ENCODE data around the gene BIK. TPM values are rescaled to one million over a fixed set of nuclear protein-coding genes. Genes with fewer than 3 reads are reported as not detected.
A peak's percentile ranks its signal among the peaks of the same experiment; 100 is the strongest.
"Not testable (repeated sequence)": the region's sequence is repeated elsewhere in the genome, so short reads cannot be mapped to it uniquely, and the experiment has no call there.

Gene BIK
- total RNA-seq, 4 donors from 2014 or later, result 7.4 to 16.5 (median 15.6) TPM; not detected in 1

DNA sequence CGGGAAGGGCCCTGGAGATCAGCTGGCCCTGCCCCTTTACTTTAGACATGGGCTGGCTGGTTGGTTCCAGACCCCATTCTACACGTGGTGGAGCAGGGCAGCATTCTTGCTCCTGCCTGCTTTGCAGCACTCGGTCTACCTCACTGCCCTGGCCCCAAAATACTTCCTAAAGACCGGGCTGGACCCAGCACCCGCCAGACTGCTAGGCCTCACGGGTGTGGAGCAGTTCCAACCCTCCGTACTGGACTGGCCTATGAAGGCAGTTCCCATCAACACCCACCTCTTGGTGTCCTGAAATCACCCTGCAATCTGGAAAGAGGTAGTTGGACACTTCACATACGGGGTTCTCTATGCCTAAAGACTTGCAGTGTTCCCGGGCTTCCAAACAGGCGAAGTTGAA is 26.3 kb downstream of the BIK start:
- Histone ChIP-seq H3K4me1 (peaks cover 0 to 6% (median 0%) of the 10 kb centered on the region in 4 donors), H3K36me3 (peaks cover 0 to 85% (median 0%) of the 10 kb centered on the region in 3 donors), H3K27ac (no peak overlapping the region), H3K9me3 (no peaks in the 10 kb centered on the region), H3K27me3 (no peaks in the 10 kb centered on the region), H3K4me3 (no peak overlapping the region)
- TF ChIP-seq, protein P1, sequence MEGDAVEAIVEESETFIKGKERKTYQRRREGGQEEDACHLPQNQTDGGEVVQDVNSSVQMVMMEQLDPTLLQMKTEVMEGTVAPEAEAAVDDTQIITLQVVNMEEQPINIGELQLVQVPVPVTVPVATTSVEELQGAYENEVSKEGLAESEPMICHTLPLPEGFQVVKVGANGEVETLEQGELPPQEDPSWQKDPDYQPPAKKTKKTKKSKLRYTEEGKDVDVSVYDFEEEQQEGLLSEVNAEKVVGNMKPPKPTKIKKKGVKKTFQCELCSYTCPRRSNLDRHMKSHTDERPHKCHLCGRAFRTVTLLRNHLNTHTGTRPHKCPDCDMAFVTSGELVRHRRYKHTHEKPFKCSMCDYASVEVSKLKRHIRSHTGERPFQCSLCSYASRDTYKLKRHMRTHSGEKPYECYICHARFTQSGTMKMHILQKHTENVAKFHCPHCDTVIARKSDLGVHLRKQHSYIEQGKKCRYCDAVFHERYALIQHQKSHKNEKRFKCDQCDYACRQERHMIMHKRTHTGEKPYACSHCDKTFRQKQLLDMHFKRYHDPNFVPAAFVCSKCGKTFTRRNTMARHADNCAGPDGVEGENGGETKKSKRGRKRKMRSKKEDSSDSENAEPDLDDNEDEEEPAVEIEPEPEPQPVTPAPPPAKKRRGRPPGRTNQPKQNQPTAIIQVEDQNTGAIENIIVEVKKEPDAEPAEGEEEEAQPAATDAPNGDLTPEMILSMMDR (IDR thresholded peaks at IDR 0.05), result no peak
- TF ChIP-seq POLR2A (IDR thresholded peaks at IDR 0.05), result no peak
- DNase-seq, result no peak

DNA sequence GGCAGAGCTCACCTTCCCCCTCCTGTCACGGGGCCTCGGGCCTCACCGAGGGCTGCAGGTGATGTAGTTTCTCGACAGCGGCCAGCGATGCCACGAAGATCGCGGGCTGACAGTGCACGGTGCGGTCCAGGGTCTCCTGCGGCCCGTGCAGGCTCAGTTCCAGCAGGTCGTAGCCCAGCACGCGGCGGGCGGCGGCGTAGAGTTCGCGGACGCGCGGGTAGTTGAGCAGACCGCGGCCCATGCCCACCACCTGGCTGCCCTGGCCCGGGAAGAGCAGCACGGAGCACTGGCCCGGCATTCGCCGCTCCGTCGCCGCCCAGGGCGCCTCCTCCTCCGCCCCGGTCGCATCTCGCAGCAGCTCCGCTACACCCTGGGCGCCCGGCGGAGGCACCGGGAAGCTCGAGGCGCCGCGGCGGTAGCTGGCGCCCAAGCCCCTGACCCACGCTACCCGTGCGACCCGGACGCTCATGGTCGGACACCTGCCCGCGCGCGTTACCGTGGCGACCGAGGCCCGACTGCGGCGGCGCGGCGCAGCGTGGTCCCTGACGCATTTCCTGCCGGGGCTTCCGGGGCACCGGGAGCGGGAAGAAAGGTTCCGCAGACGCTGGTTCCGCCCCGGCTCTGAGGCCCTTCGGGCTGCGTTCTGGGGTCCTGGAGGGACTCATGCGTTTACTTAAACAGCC is 32.5 kb downstream of the BIK start, which contains the start of gene MCAT:
Gene MCAT, minus strand, starts transcription at position 519 of the 683 bp plus-strand sequence. Its CDS starts 50 bp downstream, at position 469.
- peak; percentile 38 to 50 for TF ChIP-seq POLR2A (IDR thresholded peaks at IDR 0.05)
- TF ChIP-seq, protein P1 (IDR thresholded peaks at IDR 0.05), result no peak
- no peaks in the 10 kb centered on the region for H3K9me3 ChIP-seq
- H3K36me3 ChIP-seq, result peaks cover 0 to 30% (median 0%) of the 10 kb centered on the region in 3 donors
- no peaks in the 10 kb centered on the region for H3K27me3 ChIP-seq
- peaks cover 0 to 13% (median 9%) of the 10 kb centered on the region in 4 donors for H3K4me1 ChIP-seq
- peak within 1 kb of the TSS; percentile 64 to 76 (median 73) for H3K27ac ChIP-seq
- H3K4me3 ChIP-seq, result peak within 1 kb of the TSS; percentile 67 to 99 (median 73)
- DNase-seq, result peak; percentile 84 to 94 (median 91)

DNA sequence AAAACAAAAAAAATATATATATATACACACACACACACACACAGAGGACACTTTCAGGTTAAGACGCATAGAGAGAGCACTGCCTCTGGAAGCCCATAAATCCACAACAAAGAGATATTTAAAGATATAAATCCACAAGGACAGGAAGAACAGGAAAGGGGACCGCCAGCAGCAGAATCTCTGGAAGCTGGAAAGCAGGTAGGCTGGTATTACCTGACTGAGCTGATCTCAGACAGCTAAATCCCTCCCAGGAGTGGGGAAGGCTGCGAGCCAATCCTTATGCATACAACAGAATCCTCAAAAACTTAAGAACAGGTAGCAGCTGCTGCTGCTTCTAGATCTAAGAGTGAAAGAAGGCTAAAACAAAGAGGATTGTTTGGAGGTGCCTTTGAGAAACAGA is 34.4 kb downstream of the BIK start:
- no peak for TF ChIP-seq POLR2A (IDR thresholded peaks at IDR 0.05)
- TF ChIP-seq, protein P1 (IDR thresholded peaks at IDR 0.05), result no peak
- peaks cover 0 to 13% (median 9%) of the 10 kb centered on the region in 4 donors for H3K4me1 ChIP-seq
- no peak for DNase-seq
- peaks cover 0 to 11% (median 0%) of the 10 kb centered on the region in 3 donors for H3K36me3 ChIP-seq
- no peaks in the 10 kb centered on the region for H3K9me3 ChIP-seq
- no peaks in the 10 kb centered on the region for H3K27me3 ChIP-seq
- H3K4me3 ChIP-seq, result no peak overlapping the region
- H3K27ac ChIP-seq, result no peak overlapping the region

DNA sequence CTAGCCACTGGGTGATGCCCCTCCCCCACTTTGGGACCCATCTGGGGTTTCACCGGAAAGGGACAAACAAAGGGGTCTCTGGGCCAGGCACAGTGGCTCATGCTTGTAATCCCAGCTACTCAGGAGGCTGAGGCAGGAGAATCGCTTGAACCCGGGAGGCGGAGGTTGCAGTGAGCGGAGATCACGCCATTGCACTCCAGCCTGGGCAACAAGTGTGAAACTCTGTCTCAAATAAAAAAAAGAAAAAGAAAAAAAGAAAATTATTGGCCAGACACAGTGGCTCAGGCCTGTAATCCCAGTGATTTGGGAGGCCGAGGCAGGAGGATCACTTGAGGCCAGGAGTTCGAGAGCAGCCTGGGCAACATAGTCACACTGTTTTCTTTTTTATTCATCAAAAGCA is 34.8 kb downstream of the BIK start:
- not testable (repeated sequence) for H3K27ac ChIP-seq, H3K36me3 ChIP-seq, H3K4me3 ChIP-seq, H3K27me3 ChIP-seq, DNase-seq, H3K9me3 ChIP-seq
- peaks cover 0 to 13% (median 9%) of the 10 kb centered on the region in 4 donors for H3K4me1 ChIP-seq

DNA sequence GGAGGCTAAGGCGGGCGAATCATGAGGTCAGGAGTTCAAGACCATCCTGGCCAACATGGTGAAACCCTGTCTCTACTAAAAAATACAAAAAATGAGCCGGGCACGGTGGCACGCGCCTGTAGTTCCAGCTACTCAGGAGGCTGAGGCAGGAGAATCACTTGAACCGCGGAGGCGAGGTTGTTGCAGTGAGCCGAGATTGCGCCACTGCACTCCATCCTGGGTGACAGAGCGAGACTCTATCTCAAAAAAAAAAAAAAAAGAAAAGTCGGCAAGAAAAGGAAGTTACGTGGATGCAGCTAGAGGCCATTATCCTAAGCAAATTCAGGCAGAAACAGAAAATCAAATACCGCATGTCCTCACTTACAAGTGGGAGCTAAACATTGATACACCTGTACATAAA is 35.8 kb downstream of the BIK start:
- peaks cover 0 to 15% (median 11%) of the 10 kb centered on the region in 4 donors for H3K4me1 ChIP-seq
- not testable (repeated sequence) for H3K27ac ChIP-seq, H3K9me3 ChIP-seq, DNase-seq, H3K27me3 ChIP-seq, H3K4me3 ChIP-seq, H3K36me3 ChIP-seq

DNA sequence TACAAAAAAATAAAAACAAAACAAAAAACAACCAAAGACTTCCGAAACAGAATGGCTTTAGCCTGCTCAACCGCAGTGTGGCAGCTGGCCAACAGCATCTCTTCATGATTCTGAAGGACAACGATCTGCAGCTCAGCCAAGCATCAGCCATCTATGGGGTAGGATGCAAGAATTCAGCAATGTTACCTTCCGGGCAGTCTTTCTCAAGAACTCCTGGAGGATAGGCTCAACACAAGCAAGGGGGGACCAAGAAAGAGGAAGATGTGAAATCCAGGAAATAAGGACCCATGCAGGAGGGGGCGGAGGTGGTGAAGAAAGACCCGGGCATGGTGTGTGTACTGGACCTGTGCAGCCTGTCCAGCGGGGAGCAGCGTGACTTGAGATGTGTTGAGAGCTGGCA is 37.3 kb downstream of the BIK start:
- TF ChIP-seq POLR2A (IDR thresholded peaks at IDR 0.05), result no peak
- TF ChIP-seq, protein P1 (IDR thresholded peaks at IDR 0.05), result no peak
- H3K4me1 ChIP-seq, result peaks cover 0 to 21% (median 3%) of the 10 kb centered on the region in 4 donors
- no peak overlapping the region for H3K4me3 ChIP-seq
- peak in 1 of 3 donors; percentile 30 for DNase-seq
- peak overlapping the region in 1 of 4 donors; percentile 55 for H3K27ac ChIP-seq
- H3K9me3 ChIP-seq, result no peaks in the 10 kb centered on the region
- H3K36me3 ChIP-seq, result no peaks in the 10 kb centered on the region
- H3K27me3 ChIP-seq, result no peaks in the 10 kb centered on the region
